ENCODE results near the gene SBF2. TPM values are rescaled to one million over a fixed set of nuclear protein-coding genes. Genes with fewer than 3 reads are reported as not detected.

The SBF2 gene
- total and polyA plus RNA-seq, 2 of the 13 experiments (the other 11 are each of a cell fraction or from before 2014, with no cell fraction given): 24.0 to 45.8 TPM

- intact Hi-C loops (cut with micrococcal nuclease; ENCODE audit: unreplicated experiment): no loop called here
- BruUV-seq (replicated peaks): no TSS peak
- Histone ChIP-seq H3K9me3 (ENCODE audit: low read length) (no peaks in the 10 kb centered on the region), H3K36me3 (replicated peaks in 1 of 2; ENCODE audit: control insufficient read depth in 1 of 2, insufficient read depth in 2 of 2, low read length in 2 of 2) (peaks cover 12 to 30% of the 10 kb centered on the region in 2 experiments; a peak in 4 of 5 replicates), H3K4me2 (ENCODE audit: low read depth, low read length) (no peak overlapping the region), H4K20me1 (ENCODE audit: insufficient read depth, low read length) (no peaks in the 10 kb centered on the region), H3K27ac (ENCODE audit: extremely low read length, insufficient read depth, low read length) (no peak overlapping the region), H3K27me3 (ENCODE audit: control insufficient read depth in 1 of 2, insufficient read depth in 2 of 2, low read length in 2 of 2) (no peaks in the 10 kb centered on the region), H3K4me1 (ENCODE audit: insufficient read depth, low read length) (peaks cover 7% of the 10 kb centered on the region), H2AFZ (ENCODE audit: low read length) (no peak overlapping the region), H3K4me3 (replicated peaks in 1 of 3; ENCODE audit: insufficient read depth in 1 of 3, low read depth in 2 of 3, low read length in 3 of 3) (no peak overlapping the region), H3K79me2 (ENCODE audit: insufficient read depth, low read length) (no peaks in the 10 kb centered on the region), H3K9ac (ENCODE audit: insufficient read depth, low read depth, low read length) (no peak overlapping the region)
- FAIRE-seq (no peak), ATAC-seq (no peak), DNase-seq (ENCODE audit: low spot score) (no peak)
- in situ Hi-C loops (cut with HindIII; ENCODE audit: extremely low pct_ligation_motif_present, low pct_unique_long_range_greater_than_20kb): no loop called here
- WGBS (ENCODE audit: low lambda C conversion rate): 99% methylated on average over 6 of the region's 6 CpGs
- CTCF ChIA-PET (ENCODE audit: low intra/inter-chr PET ratio, low total read pairs): no interaction called here
- TF ChIP-seq, protein P1, sequence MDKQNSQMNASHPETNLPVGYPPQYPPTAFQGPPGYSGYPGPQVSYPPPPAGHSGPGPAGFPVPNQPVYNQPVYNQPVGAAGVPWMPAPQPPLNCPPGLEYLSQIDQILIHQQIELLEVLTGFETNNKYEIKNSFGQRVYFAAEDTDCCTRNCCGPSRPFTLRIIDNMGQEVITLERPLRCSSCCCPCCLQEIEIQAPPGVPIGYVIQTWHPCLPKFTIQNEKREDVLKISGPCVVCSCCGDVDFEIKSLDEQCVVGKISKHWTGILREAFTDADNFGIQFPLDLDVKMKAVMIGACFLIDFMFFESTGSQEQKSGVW (CRISPR knock-in tag; IDR thresholded peaks at IDR 0.05; ENCODE audit: borderline replicate concordance): no peak
- no peak for TF ChIP-seq ZNF780A (CRISPR knock-in tag; IDR thresholded peaks at IDR 0.05)
- no peak for TF ChIP-seq ZNF350 (CRISPR knock-in tag; IDR thresholded peaks at IDR 0.05; ENCODE audit: borderline replicate concordance, low read depth)
- POLR2A ChIA-PET: no interaction called here
Measured at GRCh38 chr11:9741260-9741659, 552.8 kb downstream of the SBF2 start.

DNA sequence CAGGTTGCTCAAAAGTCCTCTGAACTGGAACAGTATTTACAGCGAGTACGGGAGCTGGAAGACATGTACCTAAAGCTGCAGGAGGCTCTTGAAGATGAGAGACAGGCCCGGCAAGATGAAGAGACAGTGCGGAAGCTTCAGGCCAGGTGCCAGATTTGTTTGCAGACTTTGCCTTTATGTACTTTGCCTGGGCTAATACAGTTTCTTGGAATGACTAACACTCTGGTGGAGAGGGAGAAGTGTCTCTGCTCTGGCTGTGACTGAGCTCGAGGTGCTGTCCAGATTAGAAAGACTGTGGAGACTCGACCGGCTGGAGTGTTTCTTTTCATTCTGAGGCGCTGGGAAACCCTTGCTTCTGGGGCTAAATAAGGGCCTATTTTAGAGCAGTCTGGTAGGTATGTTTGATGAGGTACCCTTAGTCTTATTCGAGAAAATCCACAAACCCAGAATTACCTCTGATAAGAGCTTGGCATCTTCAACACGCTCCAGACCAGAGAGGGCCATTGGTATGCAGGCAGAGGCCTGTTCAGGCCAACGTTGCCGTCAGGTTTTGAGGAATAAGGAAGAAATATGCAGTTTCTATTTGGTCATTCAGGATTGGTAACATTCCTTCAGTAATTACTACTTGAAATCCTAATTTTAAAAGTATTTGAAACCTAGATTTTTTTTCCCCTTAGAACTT is 553.7 kb downstream of the SBF2 start:
- Histone ChIP-seq H3K9me3 (ENCODE audit: low read length) (peaks cover 6% of the 10 kb centered on the region), H3K4me1 (ENCODE audit: insufficient read depth, low read length) (peaks cover 11% of the 10 kb centered on the region), H3K9ac (ENCODE audit: insufficient read depth, low read depth, low read length) (no peak overlapping the region), H3K36me3 (replicated peaks in 1 of 2; ENCODE audit: control insufficient read depth in 1 of 2, insufficient read depth in 2 of 2, low read length in 2 of 2) (peaks cover 12 to 29% of the 10 kb centered on the region in 2 experiments; a peak in 4 of 5 replicates), H3K4me2 (ENCODE audit: low read depth, low read length) (no peak overlapping the region), H3K27me3 (ENCODE audit: control insufficient read depth in 1 of 2, insufficient read depth in 2 of 2, low read length in 2 of 2) (no peaks in the 10 kb centered on the region), H4K20me1 (ENCODE audit: insufficient read depth, low read length) (no peaks in the 10 kb centered on the region), H3K27ac (ENCODE audit: extremely low read length, insufficient read depth, low read length) (no peak overlapping the region), H2AFZ (ENCODE audit: low read length) (no peak overlapping the region), H3K4me3 (replicated peaks in 1 of 3; ENCODE audit: insufficient read depth in 1 of 3, low read depth in 2 of 3, low read length in 3 of 3) (no peak overlapping the region), H3K79me2 (ENCODE audit: insufficient read depth, low read length) (no peaks in the 10 kb centered on the region)
- ATAC-seq (no peak), FAIRE-seq (no peak), DNase-seq (ENCODE audit: low spot score) (no peak)
- POLR2A ChIA-PET: interaction anchor here (1.3 kb wide), 1 partner anchor 18 kb away, joined by 3 read pairs; no protein-coding TSS in a partner anchor
- whole genome bisulfite sequencing (ENCODE audit: low lambda C conversion rate): 91% methylated on average over 12 of the region's 12 CpGs
- no TSS peak for BruUV-seq (replicated peaks)
- CTCF ChIA-PET (ENCODE audit: low intra/inter-chr PET ratio, low total read pairs): no interaction called here
- intact Hi-C loops (cut with micrococcal nuclease; ENCODE audit: unreplicated experiment): no loop called here
- in situ Hi-C loops (cut with HindIII; ENCODE audit: extremely low pct_ligation_motif_present, low pct_unique_long_range_greater_than_20kb): no loop called here
- TF ChIP-seq XRCC5 (optimal IDR thresholded peaks at IDR 0.05; ENCODE audit: low read length) (no peak), ZNF30 (CRISPR knock-in tag; IDR thresholded peaks at IDR 0.05) (no peak), HMG20A (CRISPR knock-in tag; IDR thresholded peaks at IDR 0.05; ENCODE audit: borderline replicate concordance) (no peak), FOXP4 (CRISPR knock-in tag; IDR thresholded peaks at IDR 0.05) (no peak), AHDC1 (CRISPR knock-in tag; IDR thresholded peaks at IDR 0.05; ENCODE audit: borderline replicate concordance) (no peak), ZNF652 (CRISPR knock-in tag; IDR thresholded peaks at IDR 0.05; ENCODE audit: borderline replicate concordance, low read depth) (no peak)
